Stomach (tissue), 19 donors: ENCODE measurements around the gene DENND5A. TPM values are rescaled to one million over a fixed set of nuclear protein-coding genes. Genes with fewer than 3 reads are reported as not detected.

ENCODE experiments used
- DNase-seq, 2 donors: peaks; one replicate each; pipeline versions ENCODE4 v3.0.0 to v3.0.0-alpha.2; 2013 to 2019
- H3K27ac ChIP-seq, 5 donors: fragments of 200-600 bp in 4 of 5; sonication (generic) in 4 of 5; one replicate each; pipeline ENCODE4 v1.5.1; 2013 to 2019; ENCODE audit warnings: mild to moderate bottlenecking in 1 of 5, moderate library complexity in 1 of 5
- H3K27me3 ChIP-seq, 3 donors: fragments of 200-600 bp; sonication (generic); one replicate each; pipeline ENCODE4 v1.5.1; 2017 to 2019; ENCODE audit warnings: mixed run types in 1 of 3
- H3K36me3 ChIP-seq, 4 donors: fragments of 200-600 bp; sonication (generic); 1 replicate in 3 of 4; 2 replicates in 1 of 4; pipeline ENCODE4 v1.5.1; 2016 to 2019
- H3K4me1 ChIP-seq, 4 donors: fragments of 200-600 bp; sonication (generic); one replicate each; pipeline ENCODE4 v1.5.1; 2016 to 2019
- H3K4me3 ChIP-seq, 4 donors: fragments of 200-600 bp; sonication (generic) in 3 of 4; one replicate each; pipeline ENCODE4 v1.5.1; 2016 to 2019; ENCODE audit warnings: mild to moderate bottlenecking in 1 of 4
- H3K9me3 ChIP-seq, 4 donors: fragments of 200-600 bp; sonication (generic); one replicate each; pipeline ENCODE4 v1.5.1; 2016 to 2019
- EP300 ChIP-seq: sonication (generic); formaldehyde crosslinking; IDR thresholded peaks from one replicate; pipeline ENCODE4 v1.6.1; 2017; ENCODE audit warnings: antibody characterized with exemption
- POLR2A ChIP-seq, 4 donors: fragments of 450-650 bp; IDR thresholded peaks; one replicate each; pipeline ENCODE4 v1.6.1; 2016; ENCODE audit warnings: antibody characterized with exemption in 4 of 4, control low read depth in 2 of 4, mild to moderate bottlenecking in 1 of 4, moderate library complexity in 1 of 4
- POLR2AphosphoS5 ChIP-seq, 3 donors: sonication (generic); formaldehyde crosslinking; IDR thresholded peaks; one replicate each; pipeline ENCODE4 v1.6.1; 2016; ENCODE audit warnings: antibody characterized with exemption in 3 of 3
- WGBS, 5 donors: extraction: QIAGEN DNeasy Blood & Tissue Kit in 3 of 5; methylation state at CpG; one replicate each; pipeline versions ENCODE4 v1.1.5 to v1.1.7; 2013 to 2018; 5-methylcytosine and 5-hydroxymethylcytosine counted together
- intact Hi-C: fragments of 100-400 bp; cut with DNase I; formaldehyde crosslinking; loops from one replicate; pipeline ENCODE4 v1.15.1; 2023; ENCODE audit warnings: low total_unique reads
- long read RNA-seq, 10 donors: transcript quantifications; one replicate each; lab custom pipeline, GENCODE V29; 2026
- polyA plus RNA-seq, 3 donors: library from polyadenylated mRNA; stranded (reverse); fragments of 200-250 nt; gene quantifications; one replicate each; pipeline ENCODE4 v1.2.3, GENCODE V29; 2013
- total RNA-seq, 5 donors: library from RNA; depleted of rRNA; stranded (reverse); fragments of >200 nt; gene quantifications; one replicate each; pipeline versions ENCODE4 v1.1.0 to v1.2.3, GENCODE V29; 2014 to 2016
- TF ChIP-seq, protein P1 (sequence below), 7 experiments: fragments of 450-650 bp in 4 of 7; fragments of 200-600 bp in 3 of 7; sonication (generic) in 3 of 7; IDR thresholded peaks; one replicate each; pipeline ENCODE4 v1.5.1; 2016 to 2019; ENCODE audit warnings: antibody characterized with exemption in 7 of 7, control low read depth in 2 of 7, mild to moderate bottlenecking in 1 of 7
- donor health status: healthy with polysubstance abuse.
- donor health status: Bipolar disorder and iron deficiency.
- donor health status: healthy.

Gene DENND5A
- total RNA-seq (100 to 1,000 TPM in 3 of 5 donors, 10 to 100 TPM in 2; 14.8 to 152 (median 100) TPM), polyA plus RNA-seq (10 to 100 TPM; 18.5 to 29.4 (median 20.6) TPM)
- long read RNA-seq, donor 1, full-length matches to known transcripts, result 1 of 1 reads
- long read RNA-seq, donor 1, partial matches to known transcripts, result 0 of 1 reads
- long read RNA-seq, donor 1, other reads (novel, unspliced or antisense), result 0 of 1 reads
- long read RNA-seq, donor 2, result 0 reads
- long read RNA-seq, donor 3, partial matches to known transcripts, result 5 of 5 reads
- long read RNA-seq, donor 3, other reads (novel, unspliced or antisense), result 0 of 5 reads
- long read RNA-seq, donor 4, result 0 reads
- long read RNA-seq, donor 5, full-length matches to known transcripts, result 2 of 2 reads
- long read RNA-seq, donor 5, partial matches to known transcripts, result 0 of 2 reads
- long read RNA-seq, donor 5, other reads (novel, unspliced or antisense), result 0 of 2 reads
- long read RNA-seq, donor 6, partial matches to known transcripts, result 14 of 15 reads
- long read RNA-seq, donor 6, other reads (novel, unspliced or antisense), result 0 of 15 reads
- long read RNA-seq, donor 7, full-length matches to known transcripts, result 2 of 2 reads
- long read RNA-seq, donor 7, partial matches to known transcripts, result 0 of 2 reads
- long read RNA-seq, donor 7, other reads (novel, unspliced or antisense), result 0 of 2 reads
- long read RNA-seq, donor 8, full-length matches to known transcripts, result 1 of 12 reads
- long read RNA-seq, donor 8, partial matches to known transcripts, result 11 of 12 reads
- long read RNA-seq, donor 8, other reads (novel, unspliced or antisense), result 0 of 12 reads
- long read RNA-seq, donor 9, full-length matches to known transcripts, result 1 of 1 reads
- long read RNA-seq, donor 9, partial matches to known transcripts, result 0 of 1 reads
- long read RNA-seq, donor 9, other reads (novel, unspliced or antisense), result 0 of 1 reads
- long read RNA-seq, donor 10, result 0 reads

DNA sequence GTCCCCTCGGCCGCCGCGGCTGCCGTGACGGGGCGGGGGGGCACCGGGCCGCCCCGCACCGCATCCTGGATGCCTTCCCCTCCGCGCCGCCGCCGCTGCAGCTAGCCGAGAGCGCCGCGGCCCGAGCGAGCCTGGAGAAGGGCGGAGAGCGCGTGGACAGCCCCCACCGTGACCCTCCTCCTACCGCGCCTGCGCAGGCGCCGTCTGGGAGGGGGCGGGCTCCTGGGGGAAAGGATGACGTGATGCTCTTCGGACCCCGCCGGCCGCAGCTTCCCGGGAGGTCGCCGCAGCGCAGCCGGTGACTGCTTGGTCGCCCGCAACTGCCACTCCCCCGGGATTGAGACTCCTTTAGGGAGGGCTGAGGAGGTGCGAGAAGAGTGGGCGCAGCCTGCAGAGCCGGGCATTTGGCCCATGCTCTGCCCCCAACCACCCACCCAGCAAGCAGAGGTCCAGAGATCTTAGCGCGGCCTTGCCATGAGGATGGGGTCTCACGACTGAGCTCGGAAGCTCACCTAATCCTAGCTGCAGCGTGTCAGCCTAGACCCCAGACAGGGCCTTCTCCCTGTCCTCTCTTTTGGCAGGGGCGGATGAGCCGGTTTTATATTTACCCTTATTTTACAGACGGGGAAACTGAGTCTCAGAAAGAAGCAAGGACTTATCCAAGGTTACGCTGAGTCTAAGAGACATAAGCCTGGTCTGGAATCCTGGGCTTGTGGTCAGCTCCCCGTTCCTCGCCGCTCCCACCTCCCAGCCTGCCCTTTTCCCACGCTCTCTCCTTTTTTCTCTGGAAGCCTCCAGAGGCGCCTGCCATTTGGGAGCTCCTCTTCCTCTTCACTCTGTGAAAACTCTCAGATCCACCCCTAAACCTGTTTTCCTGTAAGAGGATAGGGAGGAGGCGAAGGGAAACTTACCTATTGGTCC lies at the start of gene DENND5A:
TSS of gene DENND5A (minus strand) at position 140 of the 921 bp plus-strand sequence. CDS start 281 bp downstream, outside the sequence.
- Histone ChIP-seq H3K27me3 (no peaks in the 10 kb centered on the region), H3K9me3 (no peaks in the 10 kb centered on the region), H3K27ac (peak within 1 kb of the TSS; percentile 76 to 96 (median 95)), H3K4me3 (peak within 1 kb of the TSS; percentile 62 to 91 (median 86)), H3K36me3 (no peaks in the 10 kb centered on the region), H3K4me1 (peaks cover 5 to 48% (median 32%) of the 10 kb centered on the region in 4 donors)
- intact Hi-C loops, result no loop called here
- WGBS, 5 donors, result 5 to 13% (median 8%) methylated on average over 19 to 63 of the region's 63 CpGs
- peak; percentile 82 to 97 for DNase-seq
- TF ChIP-seq POLR2A (IDR thresholded peaks at IDR 0.05) (peak in 1 of 4 donors; percentile 15), EP300 (no peak), POLR2AphosphoS5 (IDR thresholded peaks at IDR 0.05) (peak; percentile 61 to 85 (median 85))
- TF ChIP-seq, protein P1, sequence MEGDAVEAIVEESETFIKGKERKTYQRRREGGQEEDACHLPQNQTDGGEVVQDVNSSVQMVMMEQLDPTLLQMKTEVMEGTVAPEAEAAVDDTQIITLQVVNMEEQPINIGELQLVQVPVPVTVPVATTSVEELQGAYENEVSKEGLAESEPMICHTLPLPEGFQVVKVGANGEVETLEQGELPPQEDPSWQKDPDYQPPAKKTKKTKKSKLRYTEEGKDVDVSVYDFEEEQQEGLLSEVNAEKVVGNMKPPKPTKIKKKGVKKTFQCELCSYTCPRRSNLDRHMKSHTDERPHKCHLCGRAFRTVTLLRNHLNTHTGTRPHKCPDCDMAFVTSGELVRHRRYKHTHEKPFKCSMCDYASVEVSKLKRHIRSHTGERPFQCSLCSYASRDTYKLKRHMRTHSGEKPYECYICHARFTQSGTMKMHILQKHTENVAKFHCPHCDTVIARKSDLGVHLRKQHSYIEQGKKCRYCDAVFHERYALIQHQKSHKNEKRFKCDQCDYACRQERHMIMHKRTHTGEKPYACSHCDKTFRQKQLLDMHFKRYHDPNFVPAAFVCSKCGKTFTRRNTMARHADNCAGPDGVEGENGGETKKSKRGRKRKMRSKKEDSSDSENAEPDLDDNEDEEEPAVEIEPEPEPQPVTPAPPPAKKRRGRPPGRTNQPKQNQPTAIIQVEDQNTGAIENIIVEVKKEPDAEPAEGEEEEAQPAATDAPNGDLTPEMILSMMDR (IDR thresholded peaks at IDR 0.05), result no peak

DNA sequence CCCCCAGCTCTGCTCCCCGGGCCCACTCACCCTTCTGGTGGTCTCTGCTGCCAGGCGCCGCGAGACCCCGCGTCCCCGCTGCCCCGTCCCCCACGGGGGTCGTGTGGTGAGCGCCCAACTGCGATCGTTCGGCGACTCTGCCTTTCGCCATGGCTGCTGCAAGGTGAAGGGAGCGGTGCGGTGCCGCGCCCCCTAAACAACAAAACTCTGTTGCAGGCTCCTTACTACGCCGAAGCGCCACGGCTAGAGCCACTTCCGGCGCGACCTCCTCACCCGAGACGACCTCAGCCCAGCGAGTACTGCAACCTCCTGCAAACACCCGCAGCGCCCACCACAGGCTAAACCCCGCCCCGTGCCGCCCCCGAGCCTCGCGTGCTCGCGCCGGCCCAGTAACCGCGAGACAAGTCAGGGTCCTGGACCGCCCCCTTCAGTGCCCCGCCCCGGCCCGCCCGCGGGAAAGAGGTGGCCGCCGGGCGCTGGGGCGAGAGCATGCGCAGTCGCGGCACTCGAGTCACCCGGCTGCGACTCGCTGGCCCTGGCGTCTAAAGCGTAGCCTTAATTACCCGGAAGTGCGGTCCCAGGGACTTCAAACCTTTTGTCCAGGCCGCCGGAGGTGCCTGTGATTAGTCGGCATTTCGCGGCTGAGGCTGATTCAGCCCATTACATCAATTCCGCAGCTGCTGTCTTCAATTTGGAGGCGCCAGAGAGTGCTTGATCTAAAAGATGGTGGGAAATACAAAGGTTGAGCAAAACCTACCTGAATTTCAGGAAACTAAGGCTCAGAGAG lies 49.3 kb upstream of the DENND5A start, which contains the start of gene TMEM41B:
TSS of gene TMEM41B (minus strand) at position 303 of the 787 bp plus-strand sequence. CDS start at position 151, 152 bp downstream.
- DNase-seq, result peak; percentile 98 to 99
- Histone ChIP-seq H3K9me3 (no peaks in the 10 kb centered on the region), H3K27me3 (peaks cover 0 to 7% (median 0%) of the 10 kb centered on the region in 3 donors), H3K4me3 (peak within 1 kb of the TSS; percentile 79 to 99 (median 96)), H3K27ac (peak within 1 kb of the TSS; percentile 86 to 91 (median 89)), H3K36me3 (no peaks in the 10 kb centered on the region), H3K4me1 (peaks cover 6 to 48% (median 26%) of the 10 kb centered on the region in 4 donors)
- 0 to 1% (median 1%) methylated on average over 28 to 71 of the region's 71 CpGs for WGBS, 5 donors
- intact Hi-C loops, result no loop called here
- TF ChIP-seq POLR2AphosphoS5 (IDR thresholded peaks at IDR 0.05) (peak; percentile 73 to 95 (median 77)), EP300 (no peak), POLR2A (IDR thresholded peaks at IDR 0.05) (peak in 1 of 4 donors; percentile 51)
- TF ChIP-seq, protein P1 (IDR thresholded peaks at IDR 0.05), result no peak

DNA sequence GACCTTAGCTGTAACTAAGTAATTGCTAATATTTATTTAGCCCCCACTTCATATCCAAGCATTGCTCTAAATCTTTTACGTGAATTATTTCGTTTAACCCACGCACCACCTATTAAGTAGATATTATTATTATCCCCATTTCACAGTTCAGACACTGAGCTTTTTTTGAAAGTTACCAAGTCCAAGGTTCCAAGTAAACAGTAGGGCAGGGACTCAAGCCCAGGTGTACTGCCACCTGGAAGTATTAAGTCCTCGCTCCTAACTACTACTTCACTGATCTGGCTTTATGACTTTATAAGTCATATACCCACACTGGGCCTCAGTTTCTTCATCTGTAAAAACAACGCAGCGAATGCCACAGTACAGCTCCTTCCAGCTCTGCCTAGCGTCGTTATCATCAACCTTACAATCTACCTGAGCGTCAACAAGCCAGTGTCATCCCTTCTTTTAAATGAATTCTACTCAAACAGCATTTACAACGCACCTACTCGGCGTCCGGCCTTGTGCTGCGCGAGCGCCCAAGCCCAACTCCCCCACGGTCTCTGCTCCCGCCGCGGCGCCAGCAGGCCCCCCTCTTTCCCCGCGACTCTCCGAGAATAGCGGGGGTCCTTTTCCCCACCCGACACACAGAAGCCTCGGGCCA lies 48.6 kb upstream of the DENND5A start:
- Histone ChIP-seq H3K4me3 (peak overlapping the region; percentile 79 to 99 (median 96)), H3K36me3 (no peaks in the 10 kb centered on the region), H3K4me1 (peaks cover 6 to 44% (median 25%) of the 10 kb centered on the region in 4 donors), H3K9me3 (no peaks in the 10 kb centered on the region), H3K27me3 (peaks cover 0 to 7% (median 0%) of the 10 kb centered on the region in 3 donors), H3K27ac (peak overlapping the region; percentile 86 to 91 (median 89))
- no peak for TF ChIP-seq EP300
- TF ChIP-seq POLR2A (IDR thresholded peaks at IDR 0.05), result no peak
- no peak for TF ChIP-seq POLR2AphosphoS5 (IDR thresholded peaks at IDR 0.05)
- TF ChIP-seq, protein P1 (IDR thresholded peaks at IDR 0.05), result no peak
- 0 to 2% (median 1%) methylated on average over 27 of the region's 27 CpGs for WGBS, 5 donors
- peak; percentile 26 to 78 for DNase-seq
- intact Hi-C loops, result no loop called here
